HG02938 (cell line): ENCODE data around the gene HLA-DPB1.
"Not testable (repeated sequence)": the region's sequence is repeated elsewhere in the genome, so short reads cannot be mapped to it uniquely, and the experiment has no call there.

Experiments used
- ATAC-seq: cut with Tn5 transposase; IDR thresholded peaks from one replicate; pipeline ENCODE4 v1.9.1; 2021; ENCODE audit warnings: mild to moderate bottlenecking, moderate library complexity; ENCODE audit not compliant: unreplicated experiment

Gene HLA-DPB1

DNA sequence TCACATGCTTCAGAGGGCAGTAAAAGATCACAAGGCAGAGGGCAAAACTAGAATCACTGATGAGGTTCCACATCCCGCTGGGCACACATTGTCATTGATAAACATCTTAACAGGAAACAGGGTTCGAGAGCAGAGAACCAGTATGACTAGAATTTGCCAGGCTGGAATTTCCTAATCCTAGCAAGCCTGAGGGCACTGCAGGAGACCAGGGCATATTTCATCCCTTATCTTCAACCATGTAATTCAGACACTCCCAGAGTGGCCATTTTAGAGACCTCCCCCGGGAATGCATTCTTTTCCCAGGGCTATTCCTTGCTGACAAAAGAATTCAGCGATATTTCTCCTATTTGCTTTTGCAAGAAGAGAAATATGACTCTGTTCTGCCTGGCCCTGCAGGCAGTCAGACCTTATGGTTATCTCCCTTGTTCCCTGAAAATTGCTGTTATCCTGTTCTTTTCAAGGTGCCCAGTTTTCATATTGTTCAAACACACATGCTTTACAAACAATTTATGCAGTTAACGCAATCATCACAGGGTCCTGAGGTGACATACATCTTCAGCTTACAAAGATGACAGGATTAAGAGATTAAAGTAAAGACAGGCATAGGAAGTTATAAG lies 25.4 kb downstream of the HLA-DPB1 start:
- not testable (repeated sequence) for ATAC-seq

DNA sequence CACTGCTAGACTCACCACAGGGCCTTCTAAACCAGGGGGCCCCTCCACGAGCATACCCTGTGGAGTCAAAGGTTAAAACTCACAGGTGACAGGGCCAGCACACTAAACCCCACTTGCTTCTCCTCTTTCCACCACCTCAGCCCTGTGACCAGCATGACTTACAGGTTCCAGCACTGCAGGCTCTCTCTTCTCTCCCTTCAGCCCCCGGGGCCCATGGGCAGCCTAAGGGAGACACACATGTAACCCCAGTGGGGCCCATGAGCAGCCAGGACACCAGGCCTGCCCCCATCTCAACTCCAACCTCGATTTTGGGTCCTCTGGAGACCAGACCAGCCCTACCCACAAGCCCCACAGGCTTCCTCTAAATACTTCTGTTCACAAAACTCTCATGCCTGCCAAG lies 28.0 kb downstream of the HLA-DPB1 start:
- ATAC-seq = no peak

DNA sequence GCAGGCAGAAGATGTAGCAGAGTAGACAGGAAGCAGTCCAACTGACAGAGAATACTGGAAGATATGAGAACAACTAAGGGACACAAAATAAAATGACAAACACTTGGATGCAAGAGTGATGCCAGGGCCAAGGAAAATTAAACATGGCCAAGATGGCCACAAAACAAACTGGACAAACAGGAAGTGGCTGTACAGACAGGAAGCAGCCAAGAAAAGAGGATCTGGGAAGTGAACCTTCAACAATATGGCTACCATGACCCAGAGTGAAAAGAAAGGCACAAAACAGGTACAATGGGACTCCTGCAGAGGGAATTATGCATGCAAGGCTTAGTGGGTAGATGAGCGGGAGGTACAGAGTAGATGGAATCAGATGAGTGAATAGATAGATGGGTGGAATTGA lies 29.1 kb downstream of the HLA-DPB1 start:
- no peak for ATAC-seq

DNA sequence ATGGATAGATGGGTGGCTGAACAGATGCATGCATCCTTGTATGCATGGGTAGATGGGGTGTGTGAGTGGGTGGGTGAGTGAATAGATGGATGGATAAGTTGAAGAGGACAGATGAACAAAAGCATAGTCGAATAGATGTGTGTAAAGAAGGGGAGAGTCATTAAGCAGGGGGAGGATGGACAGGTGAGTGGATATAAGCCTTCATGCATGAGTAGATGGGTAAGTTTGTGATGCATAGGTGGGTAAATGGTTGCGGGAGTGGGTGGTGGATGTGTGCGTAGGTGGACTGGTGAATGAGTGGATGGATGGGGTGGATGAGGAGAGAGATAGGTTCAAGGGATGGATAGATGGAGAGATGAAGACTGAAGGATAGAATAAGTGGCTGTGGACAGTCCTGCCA lies 29.6 kb downstream of the HLA-DPB1 start:
- no peak for ATAC-seq

DNA sequence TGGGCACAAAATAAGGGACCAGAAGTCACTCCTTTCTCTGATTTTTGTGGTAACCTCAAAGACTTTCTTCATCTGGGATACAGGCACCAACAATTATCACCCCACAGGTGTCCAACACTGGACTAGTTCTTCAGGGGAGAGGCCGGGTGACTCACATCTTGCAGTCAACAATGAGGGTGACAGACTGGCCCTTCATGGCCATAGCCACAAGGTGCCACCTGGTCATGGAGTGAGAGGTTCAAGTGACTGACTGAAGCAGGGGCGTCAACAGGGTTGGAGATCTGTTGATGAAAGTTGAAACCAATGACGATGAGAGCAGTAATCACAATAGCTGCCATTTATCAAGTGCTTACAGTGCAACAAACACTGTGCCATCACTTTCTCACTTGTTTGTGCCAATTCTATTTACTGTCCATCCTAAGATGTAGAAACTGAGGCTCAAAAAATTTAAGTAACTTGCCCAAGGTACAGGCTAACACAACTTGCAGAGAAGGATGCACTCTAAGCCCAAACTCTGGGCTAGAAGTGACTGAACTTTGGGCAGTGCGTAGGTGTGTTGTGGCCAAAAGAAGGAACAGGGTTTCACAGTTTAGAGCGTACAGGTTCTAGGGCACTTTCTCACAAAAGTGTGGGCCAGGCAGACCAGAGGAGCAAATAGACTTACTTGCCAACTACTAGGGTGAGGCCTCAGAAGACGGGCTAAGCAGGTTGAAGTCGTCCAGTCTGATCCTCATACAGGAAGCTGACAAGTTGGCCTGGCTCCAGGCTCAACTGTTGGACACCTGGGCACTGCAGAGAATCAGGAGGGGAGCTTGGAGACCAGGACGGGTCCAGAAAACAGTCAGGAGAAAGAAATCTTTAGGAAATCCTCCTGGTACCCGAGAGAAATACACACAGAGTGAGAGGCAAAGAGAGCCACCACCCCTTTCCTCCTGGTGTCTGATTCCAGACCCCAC lies 30.4 kb downstream of the HLA-DPB1 start:
- no peak for ATAC-seq

DNA sequence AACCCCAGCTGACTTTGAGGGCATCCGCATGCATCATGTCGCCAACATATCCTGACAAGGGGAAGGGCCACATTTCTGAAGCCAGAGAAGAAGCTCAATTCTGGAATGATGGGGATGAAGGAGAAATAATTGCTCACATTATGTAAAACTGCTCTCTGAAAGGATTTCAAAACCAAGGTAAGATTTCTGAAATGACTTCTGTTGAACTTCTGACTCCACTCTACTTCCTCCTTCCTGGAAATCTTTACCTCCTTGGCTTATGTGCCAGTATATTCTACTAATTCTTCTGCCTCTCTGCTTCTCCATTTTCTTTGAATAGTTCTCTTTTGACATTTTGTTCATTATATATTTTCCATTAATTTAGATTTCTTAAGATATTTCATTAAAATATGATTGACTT lies 31.9 kb downstream of the HLA-DPB1 start:
- no peak for ATAC-seq

DNA sequence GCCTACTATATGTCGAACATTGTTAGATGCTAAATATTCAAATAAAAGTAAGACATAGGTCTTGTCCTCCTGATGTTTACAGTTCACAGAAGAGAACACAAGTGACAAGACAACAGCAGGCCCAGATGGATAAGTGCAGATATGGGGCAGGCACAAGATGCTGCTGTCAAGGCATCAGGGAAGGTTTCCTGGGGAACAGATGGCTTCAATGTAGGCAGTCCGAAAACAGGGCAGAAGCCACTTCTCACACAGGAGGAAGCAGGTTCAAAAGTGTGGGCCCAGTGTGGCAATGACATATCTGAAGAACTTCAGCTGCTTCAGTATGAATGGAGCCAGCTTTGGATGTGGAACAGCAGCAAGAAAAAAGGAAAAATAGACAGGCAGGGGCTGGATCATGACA lies 32.5 kb downstream of the HLA-DPB1 start:
- ATAC-seq = no peak

DNA sequence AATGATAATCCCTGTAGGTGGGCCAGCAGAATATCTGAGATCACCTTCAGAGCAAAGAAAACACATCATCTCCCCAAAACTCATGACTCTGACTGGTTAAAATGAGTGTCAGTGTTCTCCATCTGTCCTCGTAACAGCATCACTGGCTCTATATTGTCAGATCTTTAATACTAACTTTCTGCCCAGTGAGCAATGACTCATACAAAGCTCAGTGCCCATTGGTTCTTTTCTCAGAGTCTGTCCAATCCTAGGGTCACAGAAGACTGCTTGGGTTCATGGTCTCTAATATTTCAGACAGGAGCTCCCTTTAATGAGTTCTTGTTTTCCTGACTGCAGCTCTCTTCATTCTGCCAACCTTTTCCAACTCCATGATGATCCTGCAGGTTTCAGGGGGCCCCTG lies 36.4 kb downstream of the HLA-DPB1 start:
- ATAC-seq = peak; percentile 84

DNA sequence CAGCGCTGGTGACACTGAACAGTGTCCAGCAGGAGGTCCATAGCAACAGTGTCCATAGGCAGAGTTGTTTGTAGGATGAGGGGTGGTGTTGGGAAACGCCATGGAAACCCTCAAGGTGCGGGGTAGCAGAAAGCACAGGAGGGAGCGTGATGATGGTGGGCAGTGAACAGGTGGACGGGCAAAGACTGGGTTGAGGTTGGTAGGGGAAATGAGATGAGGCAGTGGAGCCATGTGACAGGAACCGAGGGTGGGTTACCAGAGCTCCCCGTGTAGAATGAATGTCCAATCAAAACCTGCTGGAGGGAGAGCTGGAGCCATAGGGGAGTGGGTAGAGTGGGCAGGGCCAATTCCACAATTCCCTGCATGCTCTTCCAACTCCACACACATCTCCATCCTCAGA lies 38.0 kb downstream of the HLA-DPB1 start:
- no peak for ATAC-seq

DNA sequence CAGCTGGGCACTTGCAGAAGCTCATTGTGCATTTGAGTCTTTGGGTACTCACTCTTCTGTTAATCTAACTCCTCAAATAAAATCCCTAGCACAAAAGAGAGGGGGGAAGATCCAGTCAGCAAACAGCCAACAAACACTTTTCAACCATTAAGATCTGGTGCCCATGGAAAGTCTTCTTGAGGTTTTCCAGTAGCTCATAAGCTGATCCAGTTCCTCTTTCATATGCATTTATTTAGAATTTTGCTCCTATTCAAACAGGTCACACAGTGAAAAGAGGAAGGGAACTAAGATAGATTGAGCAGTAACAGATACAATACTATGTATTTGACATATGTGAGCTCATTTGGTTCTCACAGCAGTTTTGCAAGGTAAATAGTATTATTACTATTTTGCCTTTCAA lies 38.6 kb downstream of the HLA-DPB1 start:
- no peak for ATAC-seq

DNA sequence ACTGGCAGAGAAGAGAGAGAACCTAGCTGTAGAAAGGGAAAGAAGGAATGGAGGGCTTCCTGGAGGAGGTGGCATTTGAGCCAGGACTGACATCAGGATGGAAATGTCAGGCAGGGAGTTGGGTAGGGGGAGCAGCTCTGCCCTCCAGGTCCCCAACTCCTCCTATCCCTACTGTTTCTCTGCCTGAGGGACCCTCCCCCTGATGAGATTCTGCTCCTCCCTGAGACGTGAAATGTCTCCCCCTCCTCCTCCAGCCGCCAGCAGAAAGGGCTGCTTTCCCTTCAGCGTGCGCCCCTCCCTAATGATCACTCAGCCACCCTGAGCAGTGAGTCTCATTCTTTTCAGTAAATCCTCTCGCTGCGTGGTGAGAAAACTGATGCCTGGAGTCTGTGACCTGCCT lies 40.6 kb downstream of the HLA-DPB1 start:
- no peak for ATAC-seq

DNA sequence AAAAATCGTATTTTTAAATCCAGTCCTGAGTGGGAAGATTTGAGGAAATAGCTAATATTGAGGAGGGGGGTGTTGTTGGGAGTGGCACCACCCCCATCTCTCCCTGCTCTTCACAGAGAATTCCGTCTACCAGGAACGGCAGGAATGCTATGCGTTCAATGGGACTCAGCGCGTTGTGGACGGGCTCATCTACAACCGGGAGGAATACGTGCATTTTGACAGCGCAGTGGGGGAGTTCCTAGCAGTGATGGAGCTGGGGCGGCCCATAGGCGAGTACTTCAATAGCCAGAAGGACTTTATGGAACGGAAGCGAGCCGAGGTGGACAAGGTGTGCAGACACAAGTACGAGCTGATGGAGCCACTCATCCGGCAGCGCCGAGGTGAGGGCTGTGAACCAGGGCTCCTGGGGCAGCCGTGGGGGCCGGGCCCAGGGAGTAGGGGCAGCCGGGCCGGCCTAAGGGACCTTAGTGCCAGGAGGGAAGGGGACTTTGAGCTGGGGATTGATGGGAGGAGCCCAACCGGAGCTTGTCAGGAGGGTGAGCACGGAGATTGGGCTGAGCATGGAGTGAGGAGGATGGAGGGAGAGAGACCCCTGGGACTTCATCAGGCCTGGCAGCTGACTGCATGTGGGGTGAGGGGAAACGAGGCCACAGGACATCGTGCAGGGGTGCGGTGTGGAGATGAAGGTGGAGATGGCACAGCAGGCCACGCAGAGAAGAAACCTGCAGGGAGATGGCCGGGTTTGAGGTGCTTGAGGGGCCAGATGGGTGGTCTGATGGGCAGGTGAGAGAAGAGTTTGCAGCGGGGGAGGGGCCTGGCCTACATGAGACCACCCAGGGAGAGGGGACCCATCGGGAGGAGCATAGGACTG lies 41.3 kb downstream of the HLA-DPB1 start:
- no peak for ATAC-seq

DNA sequence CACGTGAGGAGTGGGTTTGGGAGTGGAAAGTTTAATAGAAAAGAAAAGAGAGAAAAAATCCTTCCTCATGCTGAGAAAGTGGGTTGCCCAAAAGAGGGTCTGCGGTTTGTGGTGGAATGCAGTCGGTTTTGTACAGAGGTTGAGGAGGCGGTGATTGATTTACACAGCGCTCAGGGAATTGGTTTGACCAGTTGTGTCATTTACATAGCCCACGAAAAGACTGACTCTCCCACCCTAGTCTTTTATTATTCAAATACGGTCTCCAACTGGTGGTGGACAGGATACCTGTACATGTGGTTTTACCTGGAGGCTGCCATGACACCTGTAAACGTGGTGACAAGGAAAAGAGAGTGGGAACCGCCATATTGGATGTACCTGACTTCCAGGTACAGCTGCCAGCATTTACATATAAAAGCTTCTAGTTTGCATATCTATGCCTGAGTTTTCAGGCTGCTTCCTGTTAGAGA lies 42.1 kb downstream of the HLA-DPB1 start:
- no peak for ATAC-seq

DNA sequence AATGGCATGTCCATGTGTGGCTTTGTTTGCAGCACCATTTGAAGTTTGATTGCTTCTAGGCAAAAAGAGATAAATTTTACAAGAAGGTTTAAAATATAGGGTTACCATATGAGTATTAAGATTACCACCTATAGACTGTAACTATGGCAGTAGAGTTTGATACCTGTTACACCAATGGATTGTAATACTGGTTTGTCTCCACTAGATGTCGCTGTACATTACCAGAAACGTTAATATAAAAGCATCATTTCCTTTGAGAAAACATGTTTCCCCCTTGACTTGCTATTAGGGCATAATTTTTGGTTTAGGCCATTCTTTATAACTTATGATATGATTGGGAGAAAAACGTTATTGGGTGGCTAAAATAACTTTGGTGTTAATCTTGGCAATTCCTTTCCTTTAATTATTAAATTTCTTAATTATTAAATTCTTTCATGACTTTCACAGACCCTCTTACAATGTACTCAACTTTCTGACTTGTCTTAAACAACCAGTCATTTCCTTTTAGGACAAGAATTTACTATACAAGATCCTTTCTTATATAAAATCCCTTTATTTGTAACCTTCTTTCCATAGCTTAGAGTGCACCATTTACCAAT lies 42.8 kb downstream of the HLA-DPB1 start:
- no peak for ATAC-seq

DNA sequence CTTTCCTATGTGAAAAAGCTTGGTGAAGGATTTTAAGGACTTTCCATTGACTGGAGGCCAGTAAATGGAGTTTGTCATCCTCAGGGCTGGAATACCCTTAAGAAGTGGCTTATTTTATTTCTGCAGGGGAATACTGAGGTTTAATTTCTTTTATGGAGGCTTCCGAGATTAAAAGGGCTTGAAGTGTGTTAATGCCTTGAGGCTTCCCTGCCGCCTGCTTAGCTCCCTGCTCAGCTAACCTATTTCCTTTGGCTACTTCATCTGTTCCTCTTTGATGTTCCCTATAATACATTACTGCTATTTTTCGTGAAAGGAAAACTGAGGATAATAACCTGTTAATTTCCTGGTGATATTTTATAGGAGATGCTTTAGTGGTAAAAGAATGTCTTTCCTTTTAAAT lies 44.2 kb downstream of the HLA-DPB1 start:
- no peak for ATAC-seq

DNA sequence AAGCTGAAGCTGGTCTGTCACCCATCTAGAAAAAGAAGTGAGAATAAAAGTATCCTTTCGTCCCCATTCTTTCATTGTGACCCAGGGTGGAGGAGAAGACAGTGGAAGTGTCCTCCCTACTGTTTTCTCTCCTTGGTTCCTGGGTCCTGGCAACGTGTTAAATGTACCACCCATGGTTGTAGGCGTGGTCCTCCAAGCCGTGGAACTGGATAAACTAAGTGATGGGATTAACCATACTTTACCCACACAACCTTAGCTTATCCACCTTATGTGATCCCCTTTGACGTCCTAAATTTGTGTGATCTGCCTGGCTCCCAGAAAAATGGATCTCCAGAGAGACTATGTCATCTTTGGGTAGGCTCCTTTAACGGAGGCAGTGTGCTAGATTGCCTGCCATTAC lies 47.4 kb downstream of the HLA-DPB1 start:
- ATAC-seq = no peak

DNA sequence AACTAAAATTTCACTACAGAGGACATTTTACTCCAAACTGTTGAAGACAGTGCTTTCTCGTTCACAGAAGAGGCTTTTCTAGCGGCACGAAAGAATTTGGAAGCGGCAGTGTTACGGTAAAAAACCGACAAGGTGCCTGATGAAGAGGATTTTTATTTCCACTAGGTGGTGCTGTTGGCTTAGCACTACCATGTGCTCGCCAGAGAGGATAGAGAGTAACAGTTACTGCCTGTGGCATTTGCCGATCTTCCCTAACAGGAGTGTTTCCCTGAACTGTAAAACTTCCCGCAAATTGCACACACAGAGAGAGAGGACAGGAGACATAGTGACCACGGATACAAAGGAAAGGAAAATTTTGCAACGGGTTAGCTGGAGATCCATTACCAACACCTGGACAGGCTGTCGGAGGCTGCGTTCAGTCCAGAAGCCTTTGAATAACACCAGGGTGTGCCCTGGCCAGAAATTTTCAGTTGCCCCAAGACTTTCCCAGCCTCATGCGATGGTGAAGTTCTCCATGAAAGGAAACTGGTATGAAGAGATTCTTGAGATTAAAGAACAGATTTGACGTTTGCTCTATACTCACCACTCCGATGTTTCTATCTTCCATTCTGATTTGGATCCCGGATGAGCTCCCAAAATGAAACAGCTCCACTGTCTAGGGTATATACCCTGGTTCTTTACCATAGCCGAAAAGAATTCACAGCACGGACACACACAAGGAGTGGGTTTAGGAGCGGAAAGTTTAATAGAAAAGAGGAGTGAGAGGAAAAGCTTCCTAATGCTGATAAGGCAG lies 48.1 kb downstream of the HLA-DPB1 start:
- no peak for ATAC-seq

DNA sequence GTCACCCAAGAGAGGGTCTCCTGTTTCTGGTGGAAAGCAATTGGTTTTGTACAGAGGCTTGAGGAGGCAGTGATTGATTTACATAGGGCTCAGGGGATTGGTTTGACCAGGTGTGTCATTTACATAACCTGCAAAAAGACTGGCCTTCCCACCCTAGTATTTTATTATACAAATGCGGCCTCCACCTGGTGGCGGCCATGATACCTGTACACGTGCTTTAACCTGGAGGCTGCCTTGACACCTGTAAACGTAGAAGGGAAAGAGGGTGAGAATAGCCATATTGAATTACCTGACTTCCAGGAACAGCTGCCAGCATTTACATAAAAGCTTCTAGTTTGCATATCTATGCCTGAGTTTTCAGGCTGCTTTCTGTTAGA lies 48.7 kb downstream of the HLA-DPB1 start:
- ATAC-seq = no peak

DNA sequence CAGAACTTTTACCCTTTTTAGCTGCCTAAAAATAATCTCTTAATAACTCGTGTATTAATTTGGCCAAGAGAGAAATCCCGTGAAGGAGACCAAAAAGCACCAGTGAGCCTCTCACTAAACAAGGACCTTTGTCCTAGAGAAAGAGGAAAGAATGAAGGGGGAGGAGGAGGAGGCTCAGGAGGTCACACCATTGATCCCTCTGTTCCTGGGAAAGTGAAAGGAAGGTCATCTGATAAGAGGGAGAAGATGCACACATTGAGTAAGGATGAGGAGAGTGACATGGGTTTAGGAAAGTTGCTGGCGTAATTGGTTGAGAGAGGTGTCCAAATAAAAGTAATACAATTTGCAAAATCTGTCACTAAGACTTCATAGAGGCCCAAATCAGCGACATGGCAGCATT lies 49.2 kb downstream of the HLA-DPB1 start:
- ATAC-seq = no peak

DNA sequence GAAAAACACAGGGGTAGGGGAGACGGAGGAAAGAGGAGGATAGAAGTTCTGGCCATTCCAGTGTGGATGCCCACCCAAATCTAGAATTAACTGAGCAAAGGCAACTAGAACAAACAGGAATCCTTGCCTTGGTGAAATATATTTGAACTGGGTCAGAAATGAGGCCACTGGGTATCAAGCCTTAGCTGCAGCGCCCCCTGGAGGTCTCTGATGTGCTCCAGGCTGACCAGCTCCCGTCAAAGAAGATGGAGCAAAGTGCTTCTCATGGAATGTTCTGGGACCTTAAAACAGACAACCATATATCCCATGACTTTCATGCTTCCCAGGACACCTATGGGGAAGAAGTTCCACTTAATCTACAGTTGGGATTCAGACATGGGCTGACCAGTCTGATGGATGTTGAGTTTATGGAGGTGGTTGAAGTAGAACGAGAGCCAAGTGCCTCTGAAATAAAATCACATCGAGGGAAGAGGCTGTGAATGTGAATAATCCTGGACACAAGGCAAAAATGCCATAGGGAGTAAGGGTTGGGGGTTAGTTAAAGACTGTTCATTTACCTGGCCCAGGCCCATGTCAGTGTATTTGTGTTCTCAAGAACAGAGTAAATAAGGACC lies 50.4 kb downstream of the HLA-DPB1 start:
- no peak for ATAC-seq
